Measurements from ENCODE around the gene GIMAP6.

GRCh38 chr7:150620061-150620460 lies 12.1 kb downstream of the GIMAP6 start:
- TF ChIP-seq, protein P1, sequence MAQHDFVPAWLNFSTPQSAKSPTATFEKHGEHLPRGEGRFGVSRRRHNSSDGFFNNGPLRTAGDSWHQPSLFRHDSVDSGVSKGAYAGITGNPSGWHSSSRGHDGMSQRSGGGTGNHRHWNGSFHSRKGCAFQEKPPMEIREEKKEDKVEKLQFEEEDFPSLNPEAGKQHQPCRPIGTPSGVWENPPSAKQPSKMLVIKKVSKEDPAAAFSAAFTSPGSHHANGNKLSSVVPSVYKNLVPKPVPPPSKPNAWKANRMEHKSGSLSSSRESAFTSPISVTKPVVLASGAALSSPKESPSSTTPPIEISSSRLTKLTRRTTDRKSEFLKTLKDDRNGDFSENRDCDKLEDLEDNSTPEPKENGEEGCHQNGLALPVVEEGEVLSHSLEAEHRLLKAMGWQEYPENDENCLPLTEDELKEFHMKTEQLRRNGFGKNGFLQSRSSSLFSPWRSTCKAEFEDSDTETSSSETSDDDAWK (CRISPR knock-in tag; IDR thresholded peaks at IDR 0.05) = no peak
- no peak for TF ChIP-seq SOX13 (IDR thresholded peaks at IDR 0.05)
- no peak for TF ChIP-seq SOX13 (CRISPR knock-in tag; conservative IDR thresholded peaks at IDR 0.05 in 1 of 2, IDR thresholded peaks at IDR 0.05 in 1 of 2)
